Endothelial cell of umbilical vein (primary cell): ENCODE results near the gene SLC25A21. TPM values are rescaled to one million over a fixed set of nuclear protein-coding genes. Genes with fewer than 3 reads are reported as not detected.

Experiments
- BruUV-seq: library from RNA; stranded (reverse); fragments of 400-500 nt; replicated peaks from 2 replicates; lab custom pipeline; 2021; lab: Mats Ljungman, UMichigan
- CTCF ChIA-PET: fragments of 300-600, 350-600 bp; sonication (Branson Sonifier 250); formaldehyde crosslinking; loops from one replicate; lab custom pipeline; 2021; ENCODE audit warnings: antibody characterized with exemption, inconsistent platforms; lab: Charles Lee
- POLR2A ChIA-PET: fragments of 300-600, 350-600 bp; sonication (Branson Sonifier 250); formaldehyde crosslinking; loops from one replicate; lab custom pipeline; 2021; ENCODE audit warnings: antibody characterized with exemption, inconsistent platforms; lab: Charles Lee
- DNase-seq: peaks from one replicate; pipeline ENCODE4 v3.0.0-alpha.2; 2011; ENCODE audit warnings: low read depth, low spot score
- FAIRE-seq: peaks from 2 replicates; lab custom pipeline; 2011; peaks lifted over from hg19 to GRCh38; lab: Jason Lieb, UNC
- H2AFZ ChIP-seq: 2 replicates; pipeline ENCODE4 v1.6.0; 2012; ENCODE audit warnings: low read depth, low read length, control low read depth, inconsistent platforms
- H3K27ac ChIP-seq: 2 replicates; pipeline ENCODE4 v1.5.1; 2011; ENCODE audit warnings: low read depth, mild to moderate bottlenecking, control low read depth, low read length, moderate library complexity; ENCODE audit not compliant: insufficient read depth
- H3K27me3 ChIP-seq, 2 experiments: 2 replicates each; pipeline versions ENCODE4 v1.6.0 to v1.6.1; 2011; ENCODE audit warnings: low read length in 2 of 2, mixed read lengths in 1 of 2; ENCODE audit not compliant: control insufficient read depth in 2 of 2, insufficient read depth in 2 of 2
- H3K36me3 ChIP-seq, 2 experiments: 2 replicates in 1 of 2; 3 replicates in 1 of 2; pipeline ENCODE4 v1.5.1; 2011; ENCODE audit warnings: low read length in 2 of 2, mild to moderate bottlenecking in 1 of 2, moderate library complexity in 1 of 2; ENCODE audit not compliant: control insufficient read depth in 2 of 2, insufficient read depth in 2 of 2; ENCODE audit errors: extremely low read depth in 1 of 2
- H3K4me1 ChIP-seq: 3 replicates; pipeline ENCODE4 v1.5.1; 2011; ENCODE audit warnings: mild to moderate bottlenecking, low read length; ENCODE audit not compliant: control insufficient read depth, insufficient read depth; ENCODE audit errors: extremely low read depth
- H3K4me2 ChIP-seq: 2 replicates; pipeline ENCODE4 v1.6.1; 2011; ENCODE audit warnings: low read length, control low read depth, mixed read lengths; ENCODE audit not compliant: insufficient read depth
- H3K4me3 ChIP-seq, 3 experiments: fragments of 200-600 bp in 1 of 3; sonication (generic), shearing (Covaris generic) in 1 of 3; replicated peaks in 1 of 3; 2 replicates each; pipeline ENCODE4 v1.5.1; 2011 to 2016; ENCODE audit warnings: control low read depth in 3 of 3, low read length in 3 of 3, mild to moderate bottlenecking in 2 of 3, inconsistent platforms in 1 of 3, low read depth in 1 of 3, moderate library complexity in 1 of 3; ENCODE audit not compliant: insufficient read depth in 1 of 3
- H3K79me2 ChIP-seq: 2 replicates; pipeline ENCODE4 v1.6.0; 2012; ENCODE audit warnings: low read length, inconsistent platforms; ENCODE audit not compliant: control insufficient read depth, insufficient read depth
- H3K9ac ChIP-seq: replicated peaks from 2 replicates; pipeline ENCODE3; 2011; ENCODE audit warnings: low read length, control low read depth; ENCODE audit not compliant: insufficient read depth; ENCODE audit errors: extremely low read depth
- H3K9me1 ChIP-seq: replicated peaks from 3 replicates; pipeline ENCODE4 v1.6.0; 2011; ENCODE audit warnings: mild to moderate bottlenecking, low read length; ENCODE audit not compliant: control insufficient read depth, insufficient read depth; ENCODE audit errors: extremely low read depth
- H3K9me3 ChIP-seq: replicated peaks from 2 replicates; pipeline ENCODE4 v1.5.1; 2012; ENCODE audit warnings: low read length, inconsistent platforms; ENCODE audit not compliant: control insufficient read depth, insufficient read depth
- H4K20me1 ChIP-seq: replicated peaks from 2 replicates; pipeline ENCODE3; 2011; ENCODE audit warnings: mild to moderate bottlenecking, low read length; ENCODE audit not compliant: control insufficient read depth, insufficient read depth; ENCODE audit errors: extremely low read depth
- CTCF ChIP-seq, 2 donors: IDR thresholded peaks; 1 replicate in 1 of 2; 2 replicates in 1 of 2; pipeline ENCODE4 v1.5.1; 2011; ENCODE audit warnings: low read length in 2 of 2, mild to moderate bottlenecking in 2 of 2, moderate library complexity in 2 of 2, control low read depth in 1 of 2, inconsistent platforms in 1 of 2, low read depth in 1 of 2; ENCODE audit not compliant: insufficient read depth in 1 of 2; ENCODE audit errors: extremely low read depth in 1 of 2
- EZH2 ChIP-seq: IDR thresholded peaks from 2 replicates; pipeline ENCODE4 v1.6.1; 2012; ENCODE audit warnings: borderline replicate concordance, low read depth, mild to moderate bottlenecking, moderate library complexity, low read length, inconsistent platforms; ENCODE audit not compliant: severe bottlenecking
- FOS ChIP-seq: IDR thresholded peaks from 2 replicates; pipeline ENCODE4 v1.6.1; 2011; ENCODE audit warnings: mild to moderate bottlenecking, low read length, moderate library complexity, borderline replicate concordance; ENCODE audit not compliant: insufficient read depth
- GATA2 ChIP-seq: IDR thresholded peaks from 2 replicates; pipeline ENCODE4 v1.7.0; 2011; ENCODE audit warnings: low read depth, mild to moderate bottlenecking, moderate library complexity, mixed read lengths, low read length; ENCODE audit not compliant: insufficient read length, insufficient read depth
- JUN ChIP-seq: IDR thresholded peaks from 2 replicates; pipeline ENCODE4 v1.6.1; 2011; ENCODE audit warnings: borderline replicate concordance, low read depth; ENCODE audit not compliant: insufficient read length, insufficient read depth
- MAX ChIP-seq: IDR thresholded peaks from 2 replicates; pipeline ENCODE4 v1.6.1; 2011; ENCODE audit not compliant: insufficient read depth, insufficient read length
- MYC ChIP-seq: IDR thresholded peaks from one replicate; pipeline ENCODE4 v1.6.1; 2011; ENCODE audit warnings: mild to moderate bottlenecking, low read depth, low read length
- POLR2A ChIP-seq: IDR thresholded peaks from 2 replicates; pipeline ENCODE4 v1.6.1; 2012; ENCODE audit warnings: low read depth, mild to moderate bottlenecking, control low read depth, low read length
- POLR2AphosphoS5 ChIP-seq: IDR thresholded peaks from 2 replicates; pipeline ENCODE4 v1.6.1; 2012; ENCODE audit warnings: low read depth, mild to moderate bottlenecking, control low read depth, low read length, moderate library complexity; ENCODE audit not compliant: insufficient read depth
- dilution Hi-C: fragments of 300-500 bp; cut with MboI; formaldehyde crosslinking; loops from one replicate; pipeline ENCODE4 v1.15.0; 2019; ENCODE audit warnings: low sequenced_read_pairs; ENCODE audit not compliant: extremely low pct_ligation_motif_present
- intact Hi-C: fragments of 100-400 bp; cut with micrococcal nuclease; formaldehyde crosslinking; loops from one replicate; pipeline ENCODE4 v1.10.0; 2022
- polyA plus RNA-seq, 4 experiments: library from polyadenylated mRNA; depleted of rRNA in 3 of 4; stranded (reverse) in 3 of 4; unstranded in 1 of 4; fragments of >200 nt; gene quantifications; 2 replicates each; pipeline versions ENCODE4 v1.2.1 to v1.2.3, GENCODE V29; 2011 to 2012; ENCODE audit warnings: missing spikeins in 1 of 4
- total RNA-seq: library from RNA; stranded (reverse); gene quantifications from 2 replicates; pipeline ENCODE4 v1.2.3, GENCODE V29; 2021

Gene SLC25A21
- total and polyA plus RNA-seq, 2 donors (not counting 3 experiments of a cell fraction or from before 2014, with no cell fraction given): 0.98 to 1.4 TPM

- H2AFZ ChIP-seq: no peak overlapping the region
- peaks cover 6 to 26% of the 10 kb centered on the region in 2 experiments for H3K27me3 ChIP-seq
- H3K4me3 ChIP-seq: no peak overlapping the region
- no peak overlapping the region for H3K27ac ChIP-seq
- FAIRE-seq: no peak
- ChIA-PET CTCF (no interaction called here), POLR2A (no interaction called here)
- H3K9me3 ChIP-seq: no peaks in the 10 kb centered on the region
- intact Hi-C loops: no loop called here
- H4K20me1 ChIP-seq: no peaks in the 10 kb centered on the region
- H3K4me1 ChIP-seq: no peaks in the 10 kb centered on the region
- H3K9me1 ChIP-seq: no peaks in the 10 kb centered on the region
- dilution Hi-C loops: no loop called here
- H3K9ac ChIP-seq: no peak overlapping the region
- H3K79me2 ChIP-seq: no peaks in the 10 kb centered on the region
- BruUV-seq: no TSS peak
- DNase-seq: no peak
- no peak for TF ChIP-seq CTCF (IDR thresholded peaks at IDR 0.05; ENCODE audit: extremely low read depth in 1 of 2, insufficient read depth in 1 of 2, low read depth in 1 of 2, low read length in 2 of 2)
- no peaks in the 10 kb centered on the region for H3K36me3 ChIP-seq
- H3K4me2 ChIP-seq: no peak overlapping the region
These were observed 496.8 kb downstream of the SLC25A21 start for GRCh38 chr14:36675581-36675980.

GRCh38 chr14:36674659-36675058 lies 497.7 kb downstream of the SLC25A21 start:
- Histone ChIP-seq H3K4me1 (no peaks in the 10 kb centered on the region), H3K9me1 (no peaks in the 10 kb centered on the region), H3K4me3 (no peak overlapping the region), H4K20me1 (no peaks in the 10 kb centered on the region), H3K27me3 (peaks cover 6 to 34% of the 10 kb centered on the region in 2 experiments), H3K9me3 (no peaks in the 10 kb centered on the region), H3K27ac (no peak overlapping the region), H3K4me2 (no peak overlapping the region), H3K79me2 (no peaks in the 10 kb centered on the region), H3K9ac (no peak overlapping the region), H3K36me3 (no peaks in the 10 kb centered on the region), H2AFZ (no peak overlapping the region)
- FAIRE-seq: no peak
- intact Hi-C loops: no loop called here
- ChIA-PET CTCF (no interaction called here), POLR2A (no interaction called here)
- dilution Hi-C loops: no loop called here
- TF ChIP-seq CTCF (IDR thresholded peaks at IDR 0.05; ENCODE audit: extremely low read depth in 1 of 2, insufficient read depth in 1 of 2, low read depth in 1 of 2, low read length in 2 of 2) (no peak), POLR2AphosphoS5 (no peak), MAX (no peak), EZH2 (no peak), JUN (no peak), MYC (no peak), FOS (no peak), POLR2A (no peak), GATA2 (no peak)
- no TSS peak for BruUV-seq
- no peak for DNase-seq
